ENCODE data around the gene BAK1.
A peak's percentile ranks its signal among the peaks of the same experiment; 100 is the strongest.
"Not testable (repeated sequence)": the region's sequence is repeated elsewhere in the genome, so short reads cannot be mapped to it uniquely, and the experiment has no call there.

BAK1 gene

DNA sequence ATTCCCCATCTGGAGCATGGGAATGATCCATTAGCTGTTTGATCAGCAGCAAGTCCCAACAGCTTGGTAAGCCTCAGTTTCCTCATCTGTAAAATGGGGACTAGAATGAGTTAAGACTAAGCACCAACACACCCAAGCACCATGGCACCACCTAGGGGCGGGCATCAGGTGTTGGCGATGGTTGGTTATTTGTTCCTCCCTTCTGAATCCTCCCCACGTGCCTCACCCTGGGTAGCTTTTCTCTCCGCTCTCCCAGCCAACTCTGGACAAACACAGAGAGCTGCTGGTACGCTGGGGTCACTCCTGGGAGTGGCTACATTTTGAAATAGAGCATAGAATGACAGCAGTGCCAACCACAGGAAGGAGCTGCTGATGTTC is 27.7 kb upstream of the BAK1 start:
- no peak for DNase-seq

DNA sequence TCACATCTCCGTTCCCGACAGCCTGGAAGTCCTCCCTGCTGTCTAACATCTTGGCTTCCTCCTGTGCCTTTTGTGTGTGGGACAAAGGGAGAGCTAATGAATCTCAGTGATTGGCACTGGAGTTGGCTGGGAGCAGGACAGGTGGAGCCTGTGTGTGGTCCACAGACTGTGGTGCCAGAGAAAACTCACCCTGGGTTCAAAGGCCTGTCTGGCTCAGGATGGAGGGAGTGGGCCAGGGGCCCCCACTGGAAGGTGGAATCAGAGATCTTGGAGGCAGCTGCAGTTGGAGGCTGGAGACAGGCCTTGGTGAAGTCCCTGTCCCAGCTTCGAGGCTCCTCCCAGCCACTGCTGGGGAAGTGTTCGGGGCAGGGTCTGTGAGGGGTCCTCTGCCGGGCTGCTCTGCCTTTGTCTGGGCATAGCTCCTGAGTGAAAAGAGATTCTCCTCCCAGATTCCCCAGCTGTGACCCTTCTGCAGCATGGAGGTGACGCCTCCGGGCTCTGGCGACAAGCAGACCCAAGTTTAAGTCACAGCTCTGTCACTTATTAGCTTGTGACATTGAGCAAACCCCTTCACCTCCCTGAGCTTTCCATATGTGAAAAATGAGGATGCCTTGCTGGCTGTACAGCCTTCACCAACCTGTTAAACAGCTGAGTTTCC is 27.2 kb upstream of the BAK1 start:
- no peak for DNase-seq

DNA sequence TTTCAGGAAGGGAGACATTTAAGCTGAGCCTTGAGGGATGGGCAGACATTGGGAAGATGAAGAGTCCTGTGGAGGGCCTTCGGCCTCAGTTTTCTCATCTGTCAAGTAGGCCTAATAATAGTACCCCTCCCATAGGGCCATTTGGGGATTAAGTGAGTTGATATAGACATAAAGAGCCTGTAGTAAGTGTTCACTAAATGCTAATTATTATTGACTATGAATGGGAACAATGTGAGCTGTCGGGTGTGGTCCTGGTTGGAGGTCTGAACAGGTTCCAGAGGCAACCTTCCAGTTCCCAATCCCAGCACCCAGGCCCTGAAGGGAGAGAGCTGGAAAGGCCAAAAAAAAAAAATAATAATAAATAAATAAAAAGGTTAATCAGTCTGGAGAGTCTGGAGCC is 26.6 kb upstream of the BAK1 start:
- no peak for DNase-seq

DNA sequence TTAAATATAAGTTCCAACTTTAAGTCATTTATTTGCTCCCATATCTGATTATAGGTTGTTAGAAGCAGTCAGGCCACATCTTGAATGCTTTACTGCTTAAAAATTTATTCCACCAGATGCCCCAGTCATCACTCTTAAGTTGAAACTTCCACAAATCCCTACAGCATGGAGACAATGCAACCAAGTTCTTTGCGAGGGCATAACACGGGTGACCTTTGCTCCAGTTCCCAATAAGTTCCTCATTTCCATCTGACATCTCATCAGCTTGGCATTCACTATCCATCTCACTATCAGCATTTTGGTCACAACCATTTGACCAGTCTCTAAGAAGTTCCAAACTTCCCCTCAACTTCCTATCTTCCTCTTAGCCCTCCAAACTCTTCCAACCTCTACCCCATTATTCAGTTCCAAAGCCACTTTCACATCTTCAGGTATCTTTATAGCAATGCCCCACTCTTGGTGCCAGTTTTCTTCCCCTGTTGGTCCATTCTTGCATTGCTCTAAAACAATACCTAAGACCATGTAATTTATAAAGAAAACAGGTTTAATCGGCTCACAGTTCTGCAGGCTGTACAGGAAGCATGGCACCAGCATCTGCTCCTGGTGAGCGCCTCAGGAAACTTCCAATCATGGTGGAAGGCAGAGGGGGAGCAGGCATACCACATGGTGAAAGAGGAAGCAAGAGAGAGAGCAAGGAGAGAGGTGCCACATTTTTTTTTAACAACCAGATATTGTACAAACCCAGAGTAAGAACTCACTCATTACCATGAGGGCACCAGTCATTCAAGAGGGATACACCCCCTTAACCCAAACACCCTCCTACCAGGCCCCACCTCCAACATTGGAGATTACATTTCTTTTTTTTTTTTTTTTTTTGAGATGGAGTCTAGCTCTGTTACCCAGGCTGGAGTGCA is 25.1 kb upstream of the BAK1 start:
- no peak for DNase-seq

DNA sequence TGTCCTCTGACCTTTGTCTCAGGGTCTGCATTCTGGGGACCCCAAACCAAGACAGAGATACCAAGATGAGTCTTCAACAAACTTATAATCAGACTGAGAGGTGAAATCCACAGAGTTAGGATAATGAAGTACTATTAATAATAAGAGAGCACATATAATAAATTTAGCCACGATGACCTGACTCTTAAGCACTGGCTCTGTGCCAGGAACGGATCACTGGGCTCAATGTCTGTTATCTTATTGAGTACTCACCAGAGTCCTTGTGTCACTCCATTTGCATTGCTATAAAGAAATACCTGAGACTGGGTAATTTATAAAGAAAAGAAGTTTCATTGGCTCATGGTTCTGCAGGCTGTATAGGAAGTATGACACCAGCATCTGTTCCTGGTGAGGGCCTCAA is 22.1 kb upstream of the BAK1 start:
- DNase-seq: no peak

DNA sequence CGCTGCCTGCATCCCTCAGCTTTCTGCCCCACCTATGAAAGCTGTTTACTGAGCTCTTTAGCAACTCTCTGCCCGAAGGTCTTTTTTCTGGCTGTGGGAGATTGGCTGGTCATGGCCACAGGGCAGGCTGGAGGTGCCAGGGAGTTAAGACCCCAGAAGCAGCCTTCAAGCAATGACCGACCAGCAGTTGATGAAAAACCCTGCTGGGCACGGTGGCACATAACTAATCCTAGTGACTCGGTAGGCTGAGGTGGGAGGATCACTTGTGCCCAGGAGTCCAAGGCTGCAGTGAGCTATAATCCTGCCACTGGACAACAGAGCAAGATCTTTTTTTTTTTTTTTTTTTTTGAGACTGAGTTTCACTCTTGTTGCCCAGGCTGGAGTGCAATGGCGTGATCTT is 20.7 kb upstream of the BAK1 start:
- DNase-seq: no peak

DNA sequence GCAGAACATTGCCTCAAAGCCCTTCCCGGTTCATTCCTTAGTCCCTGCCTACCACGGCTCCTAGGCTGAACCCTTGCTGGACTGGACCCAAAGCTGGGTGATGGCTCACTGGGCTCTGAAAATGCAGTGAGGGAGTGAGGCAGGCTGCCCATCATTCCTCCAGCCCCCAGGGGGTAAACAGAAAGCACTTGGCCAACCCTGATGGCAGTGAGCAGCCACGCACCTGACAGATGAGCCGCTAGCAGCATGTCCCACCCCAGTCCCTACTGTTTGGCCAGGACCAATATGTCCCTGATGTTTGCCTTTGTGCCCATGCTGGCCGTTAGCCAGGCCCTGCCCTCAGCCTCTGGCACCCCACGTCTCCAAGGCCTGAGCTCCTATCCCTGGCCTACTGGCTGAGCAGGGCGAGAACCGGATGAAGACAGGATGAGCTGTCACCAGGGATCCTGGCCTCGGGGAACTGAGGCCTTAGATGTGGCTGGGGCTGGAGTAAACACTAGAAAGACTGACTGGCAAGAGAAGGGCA is 19.4 kb upstream of the BAK1 start:
- no peak for DNase-seq

DNA sequence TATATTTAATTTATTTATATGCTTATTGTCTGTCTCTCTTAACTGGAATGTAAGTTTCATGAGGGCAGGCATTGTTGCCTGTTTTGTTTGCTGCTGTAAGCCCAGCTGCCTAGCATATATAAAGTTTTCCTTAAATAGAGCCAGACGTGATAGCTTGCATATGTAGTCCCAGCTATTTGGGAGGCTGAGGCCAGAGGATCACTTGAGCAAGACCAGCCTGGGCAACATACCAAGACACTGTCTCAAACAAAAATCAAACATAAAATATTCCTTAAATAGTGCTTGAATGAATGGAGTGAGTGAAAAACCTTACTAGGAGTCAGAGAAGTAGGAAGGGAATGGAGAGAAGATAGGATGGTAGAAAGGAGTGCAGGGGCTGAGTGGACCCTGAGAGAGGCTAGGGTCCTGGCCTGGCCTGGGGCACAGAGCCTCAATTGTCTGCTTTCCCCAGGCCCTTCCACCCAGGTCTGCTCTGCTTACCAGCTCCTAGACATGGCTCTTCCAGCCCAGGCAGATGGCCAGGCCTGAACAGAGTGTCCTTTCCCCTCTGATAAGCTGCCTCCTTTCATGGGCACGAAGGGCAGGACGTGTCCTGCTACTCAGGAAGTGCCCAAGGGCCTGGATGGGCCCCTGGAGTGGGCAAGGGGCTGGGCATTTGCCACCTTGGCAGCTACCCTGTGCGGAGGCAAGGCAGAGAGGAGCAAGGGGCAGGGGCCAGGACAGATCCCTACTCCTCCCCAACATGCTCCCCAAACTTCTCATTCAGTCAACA is 17.7 kb upstream of the BAK1 start:
- DNase-seq: no peak

DNA sequence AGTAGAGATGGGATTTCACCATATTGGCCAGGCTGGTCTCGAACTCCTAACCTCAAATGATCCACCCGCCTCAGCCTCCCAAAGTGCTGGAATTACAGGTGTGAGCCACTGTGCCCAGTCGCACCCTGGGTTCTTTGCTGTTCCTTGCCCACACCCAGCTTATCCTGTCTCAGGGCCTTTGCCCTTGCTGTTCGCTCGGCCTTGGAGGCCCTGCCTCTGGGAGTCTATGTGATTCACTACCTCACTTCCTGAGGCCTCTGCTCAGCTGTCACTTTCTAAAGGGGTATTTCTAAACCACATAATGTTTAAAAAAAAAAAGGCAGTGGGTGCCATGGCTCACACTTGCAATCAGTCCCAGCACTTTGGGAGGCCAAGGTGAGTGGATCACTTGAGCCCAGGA is 16.8 kb upstream of the BAK1 start:
- not testable (repeated sequence) for DNase-seq

DNA sequence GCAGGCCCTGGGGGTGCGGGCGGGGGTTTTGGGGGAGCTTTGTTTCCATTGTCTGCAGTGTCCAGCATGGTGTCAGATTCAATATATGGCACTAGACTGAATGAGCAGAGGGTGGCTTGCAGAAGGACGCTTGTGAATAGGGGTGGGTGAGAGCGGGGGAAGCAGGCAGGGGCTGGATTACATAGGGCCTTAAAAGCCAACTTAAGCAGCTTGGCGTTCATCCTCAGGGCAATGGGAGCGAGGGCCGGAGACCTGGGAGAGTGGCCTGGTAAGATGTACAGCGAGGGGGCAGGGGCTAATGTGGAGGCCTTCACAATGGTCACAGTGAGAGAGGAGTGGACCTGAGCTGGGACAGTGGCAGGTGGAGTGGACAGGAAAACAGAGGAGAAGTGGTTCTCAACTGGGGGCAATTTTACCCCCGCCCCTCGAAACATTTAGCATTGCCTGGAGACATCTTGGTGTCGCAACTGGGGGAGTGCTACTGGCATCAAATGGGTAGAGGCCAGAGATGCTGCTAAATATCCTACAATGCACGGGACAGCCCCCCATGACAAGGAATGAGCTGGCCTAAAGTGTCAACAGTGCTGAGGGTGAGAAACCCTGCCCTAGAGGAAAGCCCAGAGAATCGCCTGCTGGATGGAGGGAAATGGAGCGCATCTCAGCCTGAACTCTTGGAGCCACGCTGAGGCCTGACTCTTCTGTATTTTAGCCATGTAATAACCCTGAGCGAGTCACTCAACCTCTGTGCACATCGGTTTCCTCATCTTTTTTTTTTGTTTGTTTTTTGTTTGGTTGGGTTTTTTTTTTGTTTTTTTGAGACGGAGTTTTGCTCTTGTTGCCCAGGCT is 15.1 kb upstream of the BAK1 start:
- no peak for DNase-seq

DNA sequence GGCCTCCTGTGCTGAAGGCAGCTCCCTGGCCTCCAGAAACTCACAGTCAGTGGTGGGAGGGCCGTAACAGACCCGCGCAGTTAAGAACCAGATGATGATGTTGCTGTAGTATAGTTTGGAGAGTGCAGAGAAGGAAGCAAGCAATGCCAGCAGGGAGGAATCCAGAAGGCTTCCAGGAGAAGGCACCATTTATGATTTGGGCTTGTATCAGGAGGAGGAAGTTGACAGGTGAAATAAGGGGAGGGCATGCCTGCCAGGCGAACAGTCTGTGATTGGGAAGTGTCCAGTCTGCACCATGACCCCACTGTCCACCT is 13.3 kb upstream of the BAK1 start:
- DNase-seq: no peak

DNA sequence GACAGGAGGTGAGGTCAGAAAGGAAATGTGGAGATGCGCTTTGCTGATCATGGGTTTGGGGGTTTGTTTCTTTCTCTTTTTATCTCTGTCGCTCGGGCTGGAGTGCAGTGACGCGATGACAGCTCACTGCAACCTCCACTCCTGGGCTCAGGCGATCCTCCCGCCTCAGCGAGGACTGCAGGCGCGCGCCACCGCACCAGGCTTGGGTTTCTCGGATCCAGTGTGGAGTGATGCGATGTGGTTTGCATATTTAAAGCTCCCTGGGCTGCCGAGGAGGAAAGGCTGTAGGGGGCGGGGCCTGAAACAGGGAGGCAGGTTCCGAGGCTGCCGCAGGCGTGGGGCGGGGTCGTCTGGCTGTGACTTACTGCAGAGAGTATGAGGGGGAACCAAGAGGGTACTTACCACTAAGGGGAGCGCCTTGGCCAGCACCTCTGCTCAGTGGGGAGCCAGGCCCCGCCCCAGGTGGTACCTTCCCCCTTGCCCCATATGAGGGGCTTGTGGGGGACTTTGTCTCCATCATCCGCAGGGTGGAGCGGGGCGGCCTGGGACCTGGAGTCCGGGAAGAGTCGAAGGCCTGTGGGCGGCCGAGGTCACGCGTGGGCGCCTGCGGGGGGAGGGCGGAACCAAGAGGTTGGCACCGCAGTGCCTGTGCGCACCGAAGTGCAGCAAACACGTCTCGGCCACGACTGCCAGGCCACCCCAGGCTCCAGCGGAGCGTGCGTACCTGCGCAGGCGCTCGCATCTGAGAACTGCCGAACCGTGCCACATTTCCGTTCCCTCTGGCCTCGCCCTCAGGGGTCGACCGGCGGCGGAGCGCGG is 12.7 kb upstream of the BAK1 start:
- DNase-seq: no peak

DNA sequence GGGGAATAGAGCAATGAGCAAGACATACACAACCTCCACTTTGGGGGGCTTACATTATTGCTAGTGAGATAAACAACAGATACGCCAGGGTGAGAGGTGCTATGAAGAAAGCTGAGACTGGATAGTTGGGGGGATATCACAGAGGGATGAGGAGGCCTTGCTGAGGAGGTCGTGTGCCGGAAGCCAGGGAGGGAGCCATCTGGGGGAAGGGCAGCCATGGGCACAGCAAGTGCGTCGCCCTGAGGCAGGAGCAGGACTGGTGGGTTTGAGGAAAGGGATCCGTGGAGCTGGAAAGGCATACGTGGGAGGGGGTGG is 12.2 kb upstream of the BAK1 start:
- DNase-seq: no peak

DNA sequence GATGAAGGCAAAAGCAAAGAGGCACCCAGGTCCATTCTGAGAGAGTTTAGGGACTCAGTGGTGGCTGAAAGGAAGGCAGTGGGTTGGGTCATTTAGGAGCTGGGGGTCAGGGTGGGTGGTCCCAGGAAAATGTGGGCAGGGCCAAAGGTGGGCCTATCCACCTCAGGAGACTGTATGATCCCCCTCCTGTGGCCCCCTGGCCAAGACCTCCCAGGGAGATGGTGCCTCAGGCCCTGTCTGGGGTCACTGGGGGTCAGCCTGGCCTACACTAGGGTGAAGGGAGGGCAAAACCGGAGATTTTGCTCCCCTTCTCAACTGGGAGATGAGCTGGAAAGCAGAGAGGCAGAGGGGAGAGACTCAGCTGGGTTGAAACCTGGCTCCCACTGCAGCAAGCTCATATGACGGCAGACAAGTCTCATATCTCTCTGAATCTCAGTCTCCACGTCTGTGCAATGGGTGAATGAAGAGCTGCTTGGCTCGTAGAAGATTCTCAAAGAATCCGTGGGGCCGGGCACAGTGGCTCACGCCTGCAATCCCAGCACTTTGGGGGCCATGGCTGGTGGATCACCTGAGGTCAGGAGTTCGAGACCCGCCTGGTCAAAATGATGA is 11.5 kb upstream of the BAK1 start:
- no peak for DNase-seq

DNA sequence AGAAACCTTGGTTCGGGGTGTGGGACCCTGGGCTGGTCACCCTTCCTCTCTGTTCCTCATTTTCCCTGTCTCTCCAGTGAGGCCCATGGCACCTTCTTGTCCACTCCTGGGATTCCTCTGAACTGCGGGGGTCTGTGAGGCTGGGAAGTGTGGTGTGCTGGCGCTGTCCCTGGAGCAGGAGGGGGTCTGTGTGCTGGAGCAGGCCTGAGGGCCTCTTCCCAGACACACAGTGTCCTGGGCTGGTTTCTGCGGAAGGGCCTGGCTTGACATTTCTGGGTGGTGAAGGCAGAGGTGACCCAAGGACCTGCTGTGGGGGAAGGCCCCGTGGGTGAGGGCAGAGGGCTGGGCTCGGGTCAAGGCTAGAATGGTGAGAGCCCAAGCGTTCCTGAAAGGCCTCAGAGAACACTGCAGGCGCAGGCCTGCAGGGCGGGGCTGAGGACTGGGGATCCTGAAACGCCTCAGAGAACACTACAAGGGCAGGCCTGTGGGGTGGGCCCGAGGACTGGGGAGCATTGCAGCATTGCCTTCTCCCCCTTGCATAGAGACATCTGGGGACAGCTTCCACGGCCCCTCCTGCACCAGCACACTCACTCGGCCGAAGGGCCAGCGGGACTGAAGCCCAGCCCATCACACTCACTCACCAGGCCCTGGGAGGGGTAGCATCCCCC is 10.6 kb upstream of the BAK1 start:
- DNase-seq: no peak

DNA sequence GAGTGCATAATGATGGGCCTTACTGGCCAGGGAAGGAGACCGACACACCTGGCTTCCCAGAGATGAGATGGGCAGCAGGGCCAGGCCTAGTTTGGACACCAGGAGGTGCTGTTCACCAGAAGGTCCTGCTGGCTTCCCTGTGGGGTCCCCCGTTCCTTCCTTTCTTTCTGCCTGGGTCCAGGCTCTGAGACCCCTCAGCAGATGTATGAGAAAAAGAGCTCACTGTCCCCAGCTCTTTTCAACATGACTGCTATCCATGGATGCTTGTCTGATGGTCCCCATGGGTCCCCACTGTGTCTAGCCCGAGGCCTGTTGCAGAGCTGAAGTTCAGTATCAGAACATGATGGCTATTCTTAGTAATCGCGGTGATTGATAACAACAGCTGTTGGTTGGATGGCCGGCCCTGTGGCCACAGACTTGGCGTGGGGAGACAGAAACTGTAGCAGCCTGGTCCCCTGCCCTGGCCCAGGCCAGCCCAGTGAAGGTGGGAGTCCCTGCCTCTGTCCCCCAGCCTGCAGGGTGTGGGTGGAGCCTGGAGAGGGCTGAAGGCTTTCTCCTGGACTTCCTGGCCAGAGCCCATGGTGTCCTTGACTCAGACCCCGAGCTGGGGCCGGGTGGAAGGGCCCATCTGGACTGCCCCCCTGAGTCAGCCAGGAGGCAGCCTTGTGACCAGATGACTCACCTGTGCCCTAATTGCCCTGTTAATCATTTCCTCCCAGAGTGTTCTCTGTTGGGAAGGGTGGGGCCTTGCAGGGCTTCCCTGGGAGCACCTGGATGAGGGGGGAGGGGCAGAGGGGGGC is 9.9 kb upstream of the BAK1 start:
- DNase-seq: peak; percentile 56

DNA sequence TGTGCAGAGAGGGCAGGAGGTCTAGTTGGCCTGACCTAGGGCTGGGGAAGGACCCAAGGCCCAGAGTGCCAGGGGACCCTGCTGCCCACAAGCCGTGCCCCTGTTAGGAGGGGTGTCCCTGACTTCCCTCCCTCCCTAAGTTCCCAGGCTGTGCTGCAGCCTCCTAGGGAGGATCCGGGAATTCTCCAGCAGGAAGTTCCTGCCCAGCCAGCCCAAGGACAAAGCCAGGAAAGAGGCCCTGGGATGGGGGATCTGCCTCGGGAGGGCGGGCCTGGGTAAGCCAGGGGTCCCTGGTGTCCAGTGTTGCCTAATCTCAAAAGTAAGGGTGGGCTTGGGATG is 9.3 kb upstream of the BAK1 start:
- DNase-seq: no peak

DNA sequence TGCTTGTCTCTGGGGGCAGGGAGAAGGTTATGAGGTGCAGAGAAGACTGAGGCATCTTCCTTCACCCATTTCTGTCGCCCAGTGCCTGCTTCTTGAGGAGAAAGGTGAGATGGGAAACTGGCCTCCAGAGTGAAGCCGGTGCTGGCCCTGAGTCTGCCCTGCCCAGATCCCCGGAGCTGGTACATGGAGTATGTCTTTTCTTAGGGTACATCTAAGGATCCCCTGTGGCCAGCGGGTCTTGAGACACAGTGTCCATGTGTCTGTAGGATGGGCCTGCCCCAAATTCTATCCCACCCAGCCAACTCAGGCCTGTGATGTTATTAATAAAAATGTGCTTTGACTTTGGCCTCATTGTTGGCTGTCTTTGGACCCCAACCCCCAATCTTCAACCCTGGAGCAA is 8.8 kb upstream of the BAK1 start:
- DNase-seq: no peak

DNA sequence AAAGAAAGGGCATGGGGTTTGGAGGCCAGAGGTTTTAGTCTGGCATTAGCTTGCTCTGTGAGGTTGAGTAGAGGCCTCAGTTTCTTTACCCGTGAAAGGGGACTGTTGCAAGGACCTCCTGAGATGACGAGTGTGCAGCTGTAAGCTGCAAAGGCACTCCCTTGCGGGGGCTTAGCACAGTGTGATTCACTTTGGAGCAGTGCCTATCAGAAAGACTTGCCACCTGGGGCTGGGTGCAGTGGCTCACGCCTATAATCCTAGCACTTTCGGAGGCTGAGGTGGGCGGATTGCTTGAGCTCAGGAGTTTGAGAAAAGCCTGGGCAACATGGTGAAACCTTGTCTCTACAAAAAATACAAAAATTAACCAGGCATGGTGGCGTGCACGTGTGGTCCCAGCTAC is 7.5 kb upstream of the BAK1 start:
- DNase-seq: no peak

DNA sequence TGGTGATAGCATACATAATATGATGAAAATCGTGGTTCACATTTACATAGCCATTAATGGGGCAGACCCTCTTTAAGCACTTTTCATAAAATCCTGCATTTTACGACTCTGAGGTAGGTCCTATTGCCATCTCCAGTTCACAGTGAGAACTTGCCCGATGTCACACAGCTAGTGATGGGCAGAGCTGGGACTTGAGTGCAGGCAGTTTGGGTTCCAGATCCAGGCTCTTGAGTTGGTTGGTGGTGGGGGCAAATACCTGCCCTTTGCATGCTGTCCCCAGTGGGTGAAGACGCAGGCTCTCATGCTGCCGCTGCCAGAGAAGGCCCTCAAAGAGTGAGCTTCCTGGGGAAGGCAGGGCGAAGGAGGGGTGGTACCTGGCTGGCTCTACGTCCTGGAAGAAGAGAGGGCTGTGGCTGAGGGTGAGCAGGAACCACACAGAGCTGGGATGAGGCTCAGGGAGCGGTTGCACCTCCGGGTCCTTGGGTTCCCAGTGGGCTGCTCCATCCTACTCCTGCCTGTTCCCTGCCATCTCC is 6.1 kb upstream of the BAK1 start:
- no peak for DNase-seq

All from GOT3 (cell line).